Measurements from ENCODE around the gene DLG1.

GRCh38 chr3:197024881-197025735, 273.3 kb downstream of the DLG1 start:
- TF ChIP-seq NFIC (IDR thresholded peaks at IDR 0.05) = no peak
- no peak for TF ChIP-seq REST (IDR thresholded peaks at IDR 0.05; ENCODE audit: low read depth)
- no peak for TF ChIP-seq MAX (IDR thresholded peaks at IDR 0.05)
- no peak for TF ChIP-seq YY1 (IDR thresholded peaks at IDR 0.05; ENCODE audit: low read depth)
